Mucosa of descending colon (tissue), 3 donors: ENCODE results near the gene ZFP62. TPM values are rescaled to one million over a fixed set of nuclear protein-coding genes. Genes with fewer than 3 reads are reported as not detected.

Source experiments
- ATAC-seq: fragments of 200-7000 bp; cut with Tn5 transposase; one replicate; pipeline ENCODE4 v1.9.1; 2020; ENCODE audit warnings: mild to moderate bottlenecking, moderate library complexity
- DNase-seq, 3 donors: peaks; one replicate each; pipeline ENCODE4 v3.0.0-alpha.2; 2020
- H3K36me3 ChIP-seq: fragments of 200-600 bp; one replicate; pipeline ENCODE4 v1.8.0; 2021; ENCODE audit warnings: low read depth, mild to moderate bottlenecking
- H3K4me1 ChIP-seq: fragments of 200-600 bp; one replicate; pipeline ENCODE4 v1.8.0; 2021; ENCODE audit warnings: low read depth, mild to moderate bottlenecking
- H3K4me3 ChIP-seq: fragments of 200-600 bp; one replicate; pipeline ENCODE4 v1.8.0; 2021; ENCODE audit warnings: mild to moderate bottlenecking
- H3K9me3 ChIP-seq: fragments of 200-600 bp; one replicate; pipeline ENCODE4 v1.8.0; 2021; ENCODE audit warnings: mild to moderate bottlenecking
- intact Hi-C, 2 donors: fragments of 100-400 bp; cut with DNase I in 1 of 2; cut with micrococcal nuclease in 1 of 2; formaldehyde crosslinking; loops; one replicate each; pipeline versions ENCODE4 v1.11.0 to v1.11.1; 2022; cut with DNase I, micrococcal nuclease
- total RNA-seq, 3 donors: library from RNA; stranded (reverse); fragmentation: NEBNext Ultra II Directional in 2 of 3; extraction: Animal tissue kit (Norgen Biotek cat#: 25700) in 2 of 3; gene quantifications; one replicate each; pipeline versions ENCODE4 v1.2.1 to v1.2.4, GENCODE V29; 2021 to 2023
- TF ChIP-seq, protein P1 (sequence below): fragments of 200-600 bp; IDR thresholded peaks from one replicate; pipeline ENCODE4 v1.8.0; 2022; ENCODE audit warnings: antibody characterized with exemption, mild to moderate bottlenecking
- donor health status: DM: no; HTN: no; CAD: no; lungs with moderate emphysema.
- donor health status: DM: no; HTN: no; CAD: no.
- donor health status: DM: no; HTN: yes; CAD: no.

ZFP62 gene
- total RNA-seq, 3 donors from 2014 or later = 37.3 to 41.5 (median 40.2) TPM

DNA sequence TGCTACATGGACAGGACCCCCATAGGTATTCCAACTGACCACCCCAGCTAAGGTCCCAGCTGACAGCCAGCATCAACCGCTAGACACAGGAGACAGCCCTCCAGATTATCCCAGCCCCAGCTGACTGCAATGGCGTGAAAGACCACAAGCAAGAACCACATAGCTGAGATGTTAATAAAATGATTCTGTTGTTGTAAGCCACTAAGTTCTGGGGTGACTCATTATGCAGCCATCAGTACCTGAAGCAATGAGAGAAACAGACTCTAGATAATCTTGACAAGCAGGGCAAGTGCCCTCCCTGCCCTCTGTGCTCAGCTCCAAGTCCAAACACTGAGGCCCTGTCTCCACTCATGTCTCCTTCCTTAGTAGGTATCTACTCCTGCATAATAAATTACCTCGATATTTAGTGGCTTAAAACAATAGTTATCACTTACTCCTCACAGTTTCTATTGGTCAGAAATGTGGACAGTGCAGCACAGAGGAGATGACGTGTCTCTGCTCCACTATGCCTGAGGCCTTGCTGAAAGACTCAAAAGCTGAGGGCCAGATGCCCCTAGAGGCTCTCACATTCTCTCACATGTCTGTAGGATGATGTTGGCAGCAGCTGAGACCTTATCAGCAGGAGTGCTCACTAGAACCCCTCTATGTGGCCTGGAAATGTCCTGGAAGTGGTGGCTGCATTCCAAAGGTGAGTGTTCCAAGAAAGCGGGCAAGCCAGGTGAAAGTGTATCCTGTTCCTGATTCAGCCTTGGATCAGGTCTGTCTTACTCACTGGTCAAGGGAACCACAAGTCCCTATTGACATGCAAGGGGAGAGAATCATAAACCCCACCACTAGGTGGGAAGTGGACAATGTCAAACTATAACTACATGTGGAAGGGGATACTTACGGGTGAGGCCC is 60.9 kb downstream of the ZFP62 start:
- Histone ChIP-seq H3K36me3 (no peaks in the 10 kb centered on the region), H3K4me3 (no peak overlapping the region), H3K9me3 (no peaks in the 10 kb centered on the region), H3K4me1 (peaks cover 62% of the 10 kb centered on the region)
- ATAC-seq = no peak
- no peak for DNase-seq
- intact Hi-C loops = loop anchor here in 1 of 2 donors (10.0 kb wide), 1 partner anchor 65 kb away; the partner anchor contains the start of gene ZFP62
- TF ChIP-seq, protein P1, sequence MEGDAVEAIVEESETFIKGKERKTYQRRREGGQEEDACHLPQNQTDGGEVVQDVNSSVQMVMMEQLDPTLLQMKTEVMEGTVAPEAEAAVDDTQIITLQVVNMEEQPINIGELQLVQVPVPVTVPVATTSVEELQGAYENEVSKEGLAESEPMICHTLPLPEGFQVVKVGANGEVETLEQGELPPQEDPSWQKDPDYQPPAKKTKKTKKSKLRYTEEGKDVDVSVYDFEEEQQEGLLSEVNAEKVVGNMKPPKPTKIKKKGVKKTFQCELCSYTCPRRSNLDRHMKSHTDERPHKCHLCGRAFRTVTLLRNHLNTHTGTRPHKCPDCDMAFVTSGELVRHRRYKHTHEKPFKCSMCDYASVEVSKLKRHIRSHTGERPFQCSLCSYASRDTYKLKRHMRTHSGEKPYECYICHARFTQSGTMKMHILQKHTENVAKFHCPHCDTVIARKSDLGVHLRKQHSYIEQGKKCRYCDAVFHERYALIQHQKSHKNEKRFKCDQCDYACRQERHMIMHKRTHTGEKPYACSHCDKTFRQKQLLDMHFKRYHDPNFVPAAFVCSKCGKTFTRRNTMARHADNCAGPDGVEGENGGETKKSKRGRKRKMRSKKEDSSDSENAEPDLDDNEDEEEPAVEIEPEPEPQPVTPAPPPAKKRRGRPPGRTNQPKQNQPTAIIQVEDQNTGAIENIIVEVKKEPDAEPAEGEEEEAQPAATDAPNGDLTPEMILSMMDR = no peak

GRCh38 chr5:180799194-180799593 is 61.9 kb downstream of the ZFP62 start:
- intact Hi-C loops = no loop called here
- Histone ChIP-seq H3K4me1 (peaks cover 58% of the 10 kb centered on the region), H3K9me3 (no peaks in the 10 kb centered on the region), H3K36me3 (no peaks in the 10 kb centered on the region), H3K4me3 (no peak overlapping the region)
- TF ChIP-seq, protein P1 = peak; percentile 14
- peak in 2 of 3 donors; percentile 75 to 79 for DNase-seq
- peak; percentile 18 for ATAC-seq

- H3K4me1 ChIP-seq = peaks cover 52% of the 10 kb centered on the region
- ATAC-seq = no peak
- intact Hi-C loops = no loop called here
- no peaks in the 10 kb centered on the region for H3K36me3 ChIP-seq
- DNase-seq = no peak
- no peak overlapping the region for H3K4me3 ChIP-seq
- H3K9me3 ChIP-seq = no peaks in the 10 kb centered on the region
- TF ChIP-seq, protein P1 = no peak
Observed at GRCh38 chr5:180798193-180798592, 62.9 kb downstream of the ZFP62 start.

Other genes with a start within 250 kb of the ZFP62 start
- 1 to 10 TPM; 2.8 to 9.7 (median 6.0) TPM for gene FLT4, start 211.7 kb downstream of the ZFP62 start, total RNA-seq
- gene OR2Y1, start 121.2 kb downstream of the ZFP62 start, total RNA-seq = not detected
- gene MGAT1, start 58.5 kb downstream of the ZFP62 start, total RNA-seq = 100 to 1,000 TPM in 2 of 3 donors, 10 to 100 TPM in 1; 89.8 to 117 (median 104) TPM
- gene BTNL8, start 37.9 kb upstream of the ZFP62 start, total RNA-seq = 10 to 100 TPM; 39.2 to 82.2 (median 63.5) TPM
- 10 to 100 TPM; 38.4 to 62.2 (median 46.5) TPM for gene BTNL3, start 127.6 kb upstream of the ZFP62 start, total RNA-seq
- gene BTNL9, start 179.0 kb upstream of the ZFP62 start, total RNA-seq = 10 to 100 TPM in 1 of 3 donors, 1 to 10 TPM in 2; 1.2 to 12.7 (median 3.2) TPM